GM12892 (cell line): ENCODE data around the gene SNX21.

Experiments used
- POLR2A ChIP-seq: IDR thresholded peaks from 2 replicates; pipeline ENCODE4 v1.6.1; 2011; ENCODE audit warnings: low read depth, low read length, control low read depth
- POLR2AphosphoS5 ChIP-seq: IDR thresholded peaks from 2 replicates; pipeline ENCODE4 v1.6.1; 2011; ENCODE audit warnings: low read depth, low read length, control low read depth
- TAF1 ChIP-seq: IDR thresholded peaks from 2 replicates; pipeline ENCODE4 v1.6.1; 2011; ENCODE audit warnings: low read depth, mild to moderate bottlenecking, control low read depth, low read length, borderline replicate concordance

DNA sequence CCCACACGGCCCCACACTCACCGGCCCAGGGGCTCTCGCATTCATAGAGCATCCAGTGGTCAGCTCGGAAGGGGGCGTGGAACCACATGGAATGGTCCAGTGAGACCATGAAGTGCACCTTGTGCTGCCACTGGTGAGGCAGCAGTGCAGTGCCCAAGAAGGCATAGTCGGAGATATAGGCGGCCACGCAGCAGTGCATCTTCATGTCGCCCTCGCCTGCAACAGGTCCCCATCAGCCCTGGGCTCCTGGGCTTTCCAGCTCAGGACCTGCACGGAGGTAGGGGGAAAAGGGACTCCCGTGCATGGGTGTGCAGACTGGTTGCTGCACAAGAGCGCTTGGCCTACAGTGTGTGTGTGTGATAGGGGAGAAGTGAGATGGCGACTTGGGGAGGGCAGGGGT lies 9.9 kb downstream of the SNX21 start:
- TF ChIP-seq POLR2A: no peak
- no peak for TF ChIP-seq POLR2AphosphoS5
- no peak for TF ChIP-seq TAF1
